Effector memory CD4-positive, alpha-beta T cell (primary cell): ENCODE data around the gene GJA1.
"Not testable (repeated sequence)": the region's sequence is repeated elsewhere in the genome, so short reads cannot be mapped to it uniquely, and the experiment has no call there.

ENCODE experiments used
- DNase-seq, 3 donors: peaks; one replicate each; pipeline ENCODE4 v3.0.0-alpha.2; 2020
- H3K27ac ChIP-seq: 2 replicates; pipeline ENCODE4 v1.7.0; 2013; ENCODE audit warnings: mild to moderate bottlenecking, low read length, moderate library complexity; ENCODE audit not compliant: insufficient read depth, poor library complexity, severe bottlenecking
- H3K27me3 ChIP-seq: replicated peaks from 2 replicates; pipeline ENCODE4 v1.7.0; 2013; ENCODE audit warnings: mild to moderate bottlenecking, low read length; ENCODE audit not compliant: insufficient read depth, control insufficient read depth, poor library complexity, severe bottlenecking
- H3K36me3 ChIP-seq: 2 replicates; pipeline ENCODE4 v1.7.0; 2013; ENCODE audit warnings: mild to moderate bottlenecking, low read length, moderate library complexity; ENCODE audit not compliant: control insufficient read depth, insufficient read depth
- H3K4me1 ChIP-seq: 2 replicates; pipeline ENCODE4 v1.7.0; 2013; ENCODE audit warnings: low read length, mild to moderate bottlenecking; ENCODE audit not compliant: control insufficient read depth, insufficient read depth, poor library complexity, severe bottlenecking
- H3K4me3 ChIP-seq: 2 replicates; pipeline ENCODE4 v1.7.0; 2013; ENCODE audit warnings: low read length, low read depth, mild to moderate bottlenecking; ENCODE audit not compliant: insufficient read depth, poor library complexity, severe bottlenecking
- H3K9me3 ChIP-seq: 2 replicates; pipeline ENCODE4 v1.7.0; 2013; ENCODE audit warnings: mild to moderate bottlenecking, low read length, moderate library complexity; ENCODE audit not compliant: control insufficient read depth
- total RNA-seq, 3 donors: gene quantifications; one replicate each; lab custom pipeline; 2026; lab: John Stamatoyannopoulos, UW

Gene GJA1
- 0 reads per million in 3 donors for total RNA-seq

DNA sequence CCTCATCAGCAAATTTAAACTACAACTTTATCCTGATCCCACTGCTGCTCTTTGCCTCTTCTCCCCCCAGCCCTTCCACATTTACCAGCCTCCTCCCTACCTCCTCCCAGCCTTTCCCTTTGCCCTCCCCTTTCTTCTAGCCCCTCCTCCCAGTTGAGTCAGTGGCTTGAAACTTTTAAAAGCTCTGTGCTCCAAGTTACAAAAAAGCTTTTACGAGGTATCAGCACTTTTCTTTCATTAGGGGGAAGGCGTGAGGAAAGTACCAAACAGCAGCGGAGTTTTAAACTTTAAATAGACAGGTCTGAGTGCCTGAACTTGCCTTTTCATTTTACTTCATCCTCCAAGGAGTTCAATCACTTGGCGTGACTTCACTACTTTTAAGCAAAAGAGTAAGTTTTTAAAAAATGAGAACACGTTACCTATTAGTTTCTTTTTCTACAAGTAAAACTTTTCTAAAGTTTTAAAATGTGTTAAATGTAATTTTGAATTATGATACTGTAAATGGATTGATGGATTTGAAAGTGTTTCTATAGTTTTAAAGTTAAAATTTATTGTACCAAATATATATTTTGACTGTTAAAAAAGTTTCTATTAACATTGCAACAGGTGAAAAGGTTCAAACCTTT lies at the start of gene GJA1:
Gene GJA1, plus strand, starts transcription at position 203 of the 626 bp plus-strand sequence. CDS start 11,202 bp downstream, outside the sequence.
- H3K36me3 ChIP-seq = no peaks in the 10 kb centered on the region
- peak within 1 kb of the TSS; percentile 33 for H3K4me3 ChIP-seq
- H3K27me3 ChIP-seq = peaks cover 14% of the 10 kb centered on the region
- DNase-seq = no peak
- H3K9me3 ChIP-seq = no peaks in the 10 kb centered on the region
- peaks cover 10% of the 10 kb centered on the region for H3K4me1 ChIP-seq
- H3K27ac ChIP-seq = no peak within 1 kb of the TSS

DNA sequence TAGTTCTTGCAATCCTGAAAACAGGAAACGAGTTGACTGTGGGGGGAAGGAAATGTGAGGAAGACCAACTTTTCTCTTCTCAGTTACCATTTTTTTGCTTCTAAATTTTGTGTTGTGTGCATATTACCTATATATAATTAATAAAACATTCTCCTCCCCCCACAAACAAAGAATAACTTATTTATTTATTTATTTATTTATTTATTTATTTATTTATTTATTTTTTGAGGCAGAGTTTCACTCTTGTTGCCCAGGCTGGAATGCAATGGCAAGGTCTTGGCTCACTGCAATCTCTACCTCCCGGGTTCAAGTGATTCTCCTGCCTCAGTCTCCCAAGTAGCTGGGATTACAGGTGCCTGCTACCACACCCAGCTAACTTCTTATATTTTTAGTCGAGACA lies 48.9 kb upstream of the GJA1 start:
- not testable (repeated sequence) for H3K36me3 ChIP-seq, H3K27ac ChIP-seq, H3K4me1 ChIP-seq, H3K9me3 ChIP-seq, H3K4me3 ChIP-seq, DNase-seq, H3K27me3 ChIP-seq

DNA sequence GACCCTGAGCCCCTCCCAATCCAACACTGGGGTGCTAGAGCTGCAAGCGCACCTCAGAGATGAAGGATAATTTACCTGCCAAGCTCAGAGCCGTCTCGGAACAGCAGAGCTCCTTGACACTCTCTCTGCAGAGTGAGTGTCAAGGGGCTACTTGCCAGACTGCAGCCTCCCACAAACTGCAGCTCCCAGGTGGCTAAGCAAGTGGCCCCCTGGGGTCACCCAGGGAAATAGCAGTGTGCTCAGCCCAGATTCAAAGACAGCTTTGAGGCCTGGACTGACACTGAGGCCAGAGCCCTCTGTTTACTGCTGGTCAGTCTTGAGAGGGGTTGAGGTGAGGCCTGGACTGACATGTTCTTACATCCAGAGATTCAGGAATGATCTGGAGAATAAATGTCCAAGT lies 46.0 kb upstream of the GJA1 start:
- H3K4me1 ChIP-seq = no peaks in the 10 kb centered on the region
- no peak for DNase-seq
- no peaks in the 10 kb centered on the region for H3K36me3 ChIP-seq
- H3K4me3 ChIP-seq = no peak overlapping the region
- no peaks in the 10 kb centered on the region for H3K27me3 ChIP-seq
- no peaks in the 10 kb centered on the region for H3K9me3 ChIP-seq
- H3K27ac ChIP-seq = no peak overlapping the region

DNA sequence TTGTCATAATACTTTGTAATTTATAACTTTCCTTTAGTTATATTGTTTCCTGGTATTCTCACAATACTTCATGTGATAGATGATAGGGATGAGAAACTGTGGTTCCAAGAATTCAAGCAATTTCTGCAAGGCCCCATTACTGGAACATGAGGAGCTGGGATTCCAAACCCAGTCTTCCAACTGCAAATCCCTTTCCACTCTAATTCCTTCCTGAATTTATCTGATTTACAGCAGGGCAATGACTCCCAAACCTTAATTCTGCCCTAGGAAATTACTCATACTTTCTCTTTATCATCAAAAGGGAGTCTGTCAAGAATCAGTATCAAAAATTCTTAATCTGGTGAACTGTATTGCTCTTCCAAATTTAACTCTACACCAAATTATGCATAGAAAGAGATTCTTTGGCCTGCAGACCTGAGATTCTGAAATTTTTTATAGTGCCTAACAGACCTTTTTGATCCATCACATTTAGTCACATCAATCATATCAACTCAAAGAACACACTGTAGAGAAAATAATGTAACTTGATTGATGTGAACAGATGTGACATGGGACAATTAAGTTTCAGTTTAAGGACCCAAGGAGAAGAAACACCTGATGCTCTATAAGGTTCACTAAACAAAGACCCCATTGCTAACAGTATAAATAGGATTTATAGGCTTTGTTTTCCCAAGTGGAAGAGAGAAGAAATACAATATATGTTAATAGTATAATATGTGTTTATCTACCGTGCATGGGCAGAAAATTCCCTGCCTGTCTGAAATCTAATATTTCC lies 41.5 kb upstream of the GJA1 start:
- no peaks in the 10 kb centered on the region for H3K9me3 ChIP-seq
- no peak overlapping the region for H3K4me3 ChIP-seq
- DNase-seq = no peak
- no peak overlapping the region for H3K27ac ChIP-seq
- H3K4me1 ChIP-seq = no peaks in the 10 kb centered on the region
- H3K36me3 ChIP-seq = no peaks in the 10 kb centered on the region
- no peaks in the 10 kb centered on the region for H3K27me3 ChIP-seq

DNA sequence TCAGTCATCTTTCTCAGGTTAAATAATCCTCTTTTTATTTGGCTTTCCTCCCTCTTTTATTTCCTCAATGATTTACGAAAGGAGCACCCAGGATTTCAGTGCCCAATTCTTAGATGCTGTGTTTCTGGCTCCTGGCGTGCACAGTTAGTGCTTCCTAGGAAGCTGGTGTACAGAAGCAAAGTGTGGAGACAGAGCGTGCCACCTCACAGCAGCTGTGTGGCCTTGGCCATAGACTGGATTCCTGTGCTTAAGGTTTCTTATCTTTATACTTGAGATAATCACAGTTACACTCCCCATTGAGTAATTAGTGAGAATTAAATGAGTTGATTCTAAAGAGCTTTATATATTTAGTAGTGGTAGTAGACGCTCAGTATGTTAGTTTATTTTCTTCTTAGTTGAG lies 39.7 kb upstream of the GJA1 start:
- H3K27ac ChIP-seq = no peak overlapping the region
- H3K27me3 ChIP-seq = no peaks in the 10 kb centered on the region
- no peak overlapping the region for H3K4me3 ChIP-seq
- no peak for DNase-seq
- H3K36me3 ChIP-seq = no peaks in the 10 kb centered on the region
- no peaks in the 10 kb centered on the region for H3K4me1 ChIP-seq
- no peaks in the 10 kb centered on the region for H3K9me3 ChIP-seq

DNA sequence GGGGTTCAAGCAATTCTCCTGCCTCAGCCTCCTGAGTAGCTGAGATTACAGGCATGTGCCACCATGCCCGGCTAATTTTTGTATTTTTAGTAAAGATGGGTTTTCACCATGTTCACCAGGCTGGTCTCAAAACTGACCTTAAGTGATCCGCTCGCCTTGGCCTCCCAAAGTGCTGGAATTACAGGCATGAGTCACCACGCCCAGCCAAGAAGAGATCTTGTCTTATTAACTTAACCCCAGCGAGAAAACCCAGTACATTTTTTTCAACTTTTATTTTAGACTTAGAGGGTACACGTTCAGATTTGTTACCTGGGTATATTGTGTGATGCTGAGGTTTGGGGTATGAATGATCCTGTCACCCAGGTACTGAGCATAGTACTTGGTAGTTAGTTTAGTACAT lies 38.3 kb upstream of the GJA1 start:
- H3K4me3 ChIP-seq, H3K4me1 ChIP-seq, H3K36me3 ChIP-seq, H3K27ac ChIP-seq, H3K27me3 ChIP-seq, H3K9me3 ChIP-seq, DNase-seq: not testable (repeated sequence)

DNA sequence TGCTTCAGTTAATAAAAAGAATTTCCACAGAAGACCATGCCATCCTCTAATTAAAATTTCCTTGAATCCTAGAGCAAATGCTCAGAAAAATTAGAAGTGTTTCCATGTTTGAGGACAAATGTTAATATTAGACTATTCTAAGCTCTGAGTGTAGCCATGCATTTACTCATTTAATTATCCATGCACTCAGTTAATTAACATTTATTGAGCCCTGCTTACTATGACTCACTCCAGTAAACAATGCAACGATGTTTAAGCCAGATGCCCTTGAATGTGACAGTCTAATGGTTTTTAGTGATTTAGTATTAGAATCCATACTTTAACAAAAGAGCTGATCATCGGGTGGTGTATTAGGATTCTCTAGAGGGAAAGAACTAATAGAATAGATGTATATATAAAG lies 37.3 kb upstream of the GJA1 start:
- Histone ChIP-seq H3K4me3 (no peak overlapping the region), H3K27me3 (no peaks in the 10 kb centered on the region), H3K4me1 (no peaks in the 10 kb centered on the region), H3K36me3 (no peaks in the 10 kb centered on the region), H3K27ac (no peak overlapping the region), H3K9me3 (no peaks in the 10 kb centered on the region)
- DNase-seq = no peak

DNA sequence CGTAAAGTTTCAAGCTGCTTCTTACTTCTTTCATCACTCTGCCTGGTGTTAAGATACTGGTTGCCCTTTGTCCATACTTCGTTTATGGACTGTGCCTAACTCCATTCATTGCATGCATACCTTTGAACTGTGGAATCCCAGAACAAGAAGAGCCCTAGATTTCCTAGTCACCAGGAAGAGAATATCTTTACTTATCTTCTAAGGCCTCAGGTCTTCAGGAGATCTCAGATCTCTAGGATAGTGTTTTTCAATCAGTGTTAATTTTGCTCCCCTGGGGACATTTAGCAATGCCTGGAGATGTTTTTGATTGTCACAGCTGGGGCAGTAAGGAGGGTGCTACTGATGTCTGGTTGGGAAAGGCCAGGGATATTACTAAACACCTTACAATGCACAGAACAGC lies 35.5 kb upstream of the GJA1 start:
- H3K27ac ChIP-seq = no peak overlapping the region
- no peaks in the 10 kb centered on the region for H3K4me1 ChIP-seq
- H3K4me3 ChIP-seq = no peak overlapping the region
- H3K27me3 ChIP-seq = no peaks in the 10 kb centered on the region
- H3K36me3 ChIP-seq = no peaks in the 10 kb centered on the region
- no peak for DNase-seq
- H3K9me3 ChIP-seq = no peaks in the 10 kb centered on the region

DNA sequence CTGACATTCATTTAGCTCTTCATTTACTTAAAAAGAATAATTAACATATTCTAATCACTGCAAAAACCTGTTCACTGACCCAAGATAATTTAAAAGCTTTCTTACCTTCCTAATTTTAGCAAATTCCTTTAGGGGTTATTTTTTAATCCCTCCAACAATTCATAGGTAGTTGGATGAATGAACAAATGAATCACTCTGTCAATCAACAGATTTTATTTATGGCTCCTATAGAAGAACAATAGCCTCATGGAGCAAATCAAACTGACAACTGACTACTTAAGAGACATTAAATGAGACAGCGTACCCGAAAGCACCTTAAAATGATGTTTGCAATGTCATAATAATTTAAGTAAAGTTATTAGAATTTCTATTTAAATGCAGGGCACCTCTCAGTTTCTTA lies 31.5 kb upstream of the GJA1 start:
- Histone ChIP-seq H3K4me3 (no peak overlapping the region), H3K27ac (no peak overlapping the region), H3K9me3 (no peaks in the 10 kb centered on the region), H3K36me3 (no peaks in the 10 kb centered on the region), H3K27me3 (no peaks in the 10 kb centered on the region), H3K4me1 (no peaks in the 10 kb centered on the region)
- no peak for DNase-seq

DNA sequence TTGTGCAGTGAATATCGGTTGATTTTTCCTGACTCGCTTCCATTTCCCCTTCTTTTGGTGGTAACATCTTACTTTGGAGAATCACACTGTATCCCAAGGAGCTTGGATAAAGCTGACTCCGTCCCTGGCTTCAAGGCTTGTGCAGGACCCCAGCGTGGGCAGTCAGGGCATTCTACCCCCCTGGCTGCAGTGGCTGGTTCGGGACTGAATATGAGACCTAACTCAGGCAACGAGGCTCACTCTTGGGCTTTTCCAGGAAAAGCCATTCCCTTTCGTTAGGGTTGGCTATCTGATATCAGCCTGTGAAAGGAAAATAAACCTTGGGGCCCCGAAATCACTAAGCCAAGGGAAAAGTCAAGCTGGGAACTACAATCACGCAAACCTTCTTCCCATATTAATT lies 30.1 kb upstream of the GJA1 start:
- DNase-seq = no peak
- no peaks in the 10 kb centered on the region for H3K4me1 ChIP-seq
- H3K36me3 ChIP-seq = no peaks in the 10 kb centered on the region
- no peaks in the 10 kb centered on the region for H3K9me3 ChIP-seq
- H3K27ac ChIP-seq = no peak overlapping the region
- no peaks in the 10 kb centered on the region for H3K27me3 ChIP-seq
- no peak overlapping the region for H3K4me3 ChIP-seq
